PC-9 (cell line): ENCODE measurements around the gene IL10. TPM values are rescaled to one million over a fixed set of nuclear protein-coding genes. Genes with fewer than 3 reads are reported as not detected.
A peak's percentile ranks its signal among the peaks of the same experiment; 100 is the strongest.

Experiments
- BruUV-seq: library from RNA; stranded (reverse); fragments of 400-500 nt; replicated peaks from 2 replicates; lab custom pipeline; 2021; lab: Mats Ljungman, UMichigan
- CTCF ChIA-PET: fragments of 300-600 bp; sonication (Branson Sonifier 250); formaldehyde crosslinking; loops from one replicate; lab custom pipeline; 2022; ENCODE audit warnings: antibody characterized with exemption; lab: Charles Lee
- POLR2A ChIA-PET: fragments of 300-600 bp; sonication (Branson Sonifier 250); formaldehyde crosslinking; loops from one replicate; lab custom pipeline; 2022; ENCODE audit warnings: antibody characterized with exemption; ENCODE audit not compliant: unreplicated experiment; lab: Charles Lee
- DNase-seq, 2 experiments: peaks; one replicate each; pipeline versions ENCODE4 v3.0.0 to v3.0.0-alpha.2; 2015 to 2022; ENCODE audit warnings: mixed read lengths in 1 of 2
- H2AFZ ChIP-seq: fragments of 200-600 bp; sonication (generic); 2 replicates; pipeline ENCODE4 v1.8.1; 2017; ENCODE audit warnings: antibody characterized with exemption
- H3F3A ChIP-seq: fragments of 200-600 bp; sonication (generic); 2 replicates; pipeline ENCODE4 v1.8.1; 2017; ENCODE audit warnings: antibody characterized with exemption, mild to moderate bottlenecking, low read depth; ENCODE audit not compliant: insufficient read depth
- H3K27ac ChIP-seq: fragments of 200-600 bp; sonication (generic); 2 replicates; pipeline ENCODE4 v1.6.1; 2016; ENCODE audit warnings: mixed run types
- H3K27me3 ChIP-seq: fragments of 200-600 bp; sonication (generic); 2 replicates; pipeline ENCODE4 v1.6.1; 2016; ENCODE audit warnings: low read depth, mixed run types; ENCODE audit not compliant: insufficient read depth
- H3K36me3 ChIP-seq: fragments of 200-600 bp; sonication (generic); 2 replicates; pipeline ENCODE4 v1.6.1; 2016; ENCODE audit warnings: low read depth, mixed run types
- H3K4me1 ChIP-seq: fragments of 200-600 bp; sonication (generic); replicated peaks from 2 replicates; pipeline ENCODE4 v1.6.1; 2016; ENCODE audit warnings: mixed run types; ENCODE audit not compliant: insufficient read depth
- H3K4me2 ChIP-seq: fragments of 200-600 bp; sonication (generic); 2 replicates; pipeline ENCODE4 v1.6.1; 2017; ENCODE audit warnings: mixed run types
- H3K4me3 ChIP-seq: fragments of 200-600 bp; sonication (generic); 2 replicates; pipeline ENCODE4 v1.6.1; 2016; ENCODE audit warnings: mixed run types
- H3K79me2 ChIP-seq: fragments of 200-600 bp; sonication (generic); 2 replicates; pipeline ENCODE4 v1.6.1; 2017; ENCODE audit warnings: low read depth, mixed run types
- H3K9me2 ChIP-seq: fragments of 200-600 bp; sonication (generic); 2 replicates; pipeline ENCODE4 v1.8.1; 2017; ENCODE audit warnings: mild to moderate bottlenecking; ENCODE audit not compliant: insufficient read depth
- H3K9me3 ChIP-seq: fragments of 200-600 bp; sonication (generic); 2 replicates; pipeline ENCODE4 v1.8.1; 2016; ENCODE audit warnings: low read depth; ENCODE audit not compliant: insufficient read depth
- H4K20me1 ChIP-seq: fragments of 200-600 bp; sonication (generic); 2 replicates; pipeline ENCODE4 v1.8.1; 2017; ENCODE audit not compliant: insufficient read depth
- CTCF ChIP-seq: fragments of 200-600 bp; sonication (generic); conservative IDR thresholded peaks from 2 replicates; pipeline ENCODE4 v1.6.1; 2017; ENCODE audit warnings: mixed run types, antibody characterized with exemption, mild to moderate bottlenecking, moderate library complexity
- EZH2 ChIP-seq: fragments of 200-600 bp; sonication (generic); IDR thresholded peaks from 2 replicates; pipeline ENCODE4 v1.8.0; 2017; ENCODE audit warnings: antibody characterized with exemption, low read depth
- intact Hi-C: fragments of 100-400 bp; cut with micrococcal nuclease; formaldehyde crosslinking; loops from one replicate; pipeline ENCODE4 v1.10.0; 2022; ENCODE audit not compliant: unreplicated experiment
- total RNA-seq: library from RNA; stranded (reverse); gene quantifications from 2 replicates; pipeline ENCODE4 v1.2.3, GENCODE V29; 2021

Gene IL10
- total RNA-seq, 1 experiment from 2014 or later: not detected

- Histone ChIP-seq H3K4me1 (peaks cover 67% of the 10 kb centered on the region), H3K36me3 (no peaks in the 10 kb centered on the region), H2AFZ (no peak overlapping the region), H3K27me3 (no peaks in the 10 kb centered on the region), H4K20me1 (peaks cover 5% of the 10 kb centered on the region; the same call in 1 of the 2 replicates), H3K79me2 (peaks cover 70% of the 10 kb centered on the region), H3K4me2 (no peak overlapping the region), H3K4me3 (no peak overlapping the region), H3K9me3 (no peaks in the 10 kb centered on the region), H3K27ac (no peak overlapping the region), H3K9me2 (no peaks in the 10 kb centered on the region), H3F3A (peaks cover 24% of the 10 kb centered on the region; the same call in 1 of the 2 replicates)
- no peak for TF ChIP-seq CTCF
- TF ChIP-seq EZH2: no peak
- intact Hi-C loops: no loop called here
- CTCF ChIA-PET: no interaction called here
- no peak for DNase-seq
- BruUV-seq: no TSS peak
- POLR2A ChIA-PET: no interaction called here
Observed at GRCh38 chr1:206719169-206719839, 53.0 kb downstream of the IL10 start.

DNA sequence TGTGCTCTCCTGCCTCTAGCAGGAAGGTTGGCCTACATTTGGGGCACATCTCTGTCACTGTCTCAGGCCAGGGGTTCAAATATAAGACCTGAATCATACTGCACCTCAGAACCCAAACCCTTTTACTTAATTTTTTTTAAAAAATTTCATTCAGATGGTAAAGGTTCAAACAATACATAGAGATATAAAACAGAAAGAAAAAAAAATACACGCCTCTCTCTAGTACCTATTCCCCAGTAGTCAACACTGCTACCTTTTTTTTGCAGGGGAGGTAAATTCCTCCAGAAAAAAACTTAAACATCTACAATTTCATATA lies 54.7 kb downstream of the IL10 start:
- no peaks in the 10 kb centered on the region for H3K9me3 ChIP-seq
- no peak overlapping the region for H3K4me3 ChIP-seq
- no peaks in the 10 kb centered on the region for H3K9me2 ChIP-seq
- peaks cover 62% of the 10 kb centered on the region for H3K4me1 ChIP-seq
- 0 out of 2 replicates have a peak overlapping the region, but pooled peaks have one; percentile 24 for H3K4me2 ChIP-seq
- no peak overlapping the region for H2AFZ ChIP-seq
- POLR2A ChIA-PET: no interaction called here
- peak overlapping the region; percentile 22; the same call in 1 of the 2 replicates for H3K27ac ChIP-seq
- peaks cover 11% of the 10 kb centered on the region; the same call in 1 of the 2 replicates for H3F3A ChIP-seq
- no peaks in the 10 kb centered on the region for H3K27me3 ChIP-seq
- intact Hi-C loops: no loop called here
- DNase-seq: no peak
- H3K36me3 ChIP-seq: no peaks in the 10 kb centered on the region
- peaks cover 85% of the 10 kb centered on the region for H3K79me2 ChIP-seq
- TF ChIP-seq CTCF: no peak
- no peak for TF ChIP-seq EZH2
- peaks cover 5% of the 10 kb centered on the region; the same call in 1 of the 2 replicates for H4K20me1 ChIP-seq
- no TSS peak for BruUV-seq
- CTCF ChIA-PET: no interaction called here

Other genes starting within 250 kb of the IL10 start
- 57.3 and 59.0 TPM in 2 replicates for gene EIF2D, start 160.0 kb downstream of the IL10 start, total RNA-seq
- 3.3 and 3.9 TPM in 2 replicates for gene DYRK3, start 137.0 kb downstream of the IL10 start, total RNA-seq
- 62.6 and 70.6 TPM in 2 replicates for gene MAPKAPK2, start 87.6 kb downstream of the IL10 start, total RNA-seq
- gene IL19, start 1.7 kb downstream of the IL10 start, total RNA-seq: not detected in 2 replicates
- not detected in 2 replicates for gene IL20, start 93.1 kb upstream of the IL10 start, total RNA-seq
- not detected in 2 replicates for gene IL24, start 124.9 kb upstream of the IL10 start, total RNA-seq
- gene FCMR, start 149.4 kb upstream of the IL10 start, total RNA-seq: 0.63 and 1.2 TPM in 2 replicates
- 0.10 TPM in 1 of 2 replicates, not detected in the other for gene PIGR, start 174.0 kb upstream of the IL10 start, total RNA-seq
- gene FCAMR, start 198.0 kb upstream of the IL10 start, total RNA-seq: not detected in 2 replicates